Inferior parietal cortex (tissue), 1 donor: ENCODE results near the gene RPL19.

Experiments used
- DNase-seq: peaks from one replicate; pipeline ENCODE4 v3.0.0-alpha.2; 2016; ENCODE audit errors: extremely low spot score

The RPL19 gene

DNA sequence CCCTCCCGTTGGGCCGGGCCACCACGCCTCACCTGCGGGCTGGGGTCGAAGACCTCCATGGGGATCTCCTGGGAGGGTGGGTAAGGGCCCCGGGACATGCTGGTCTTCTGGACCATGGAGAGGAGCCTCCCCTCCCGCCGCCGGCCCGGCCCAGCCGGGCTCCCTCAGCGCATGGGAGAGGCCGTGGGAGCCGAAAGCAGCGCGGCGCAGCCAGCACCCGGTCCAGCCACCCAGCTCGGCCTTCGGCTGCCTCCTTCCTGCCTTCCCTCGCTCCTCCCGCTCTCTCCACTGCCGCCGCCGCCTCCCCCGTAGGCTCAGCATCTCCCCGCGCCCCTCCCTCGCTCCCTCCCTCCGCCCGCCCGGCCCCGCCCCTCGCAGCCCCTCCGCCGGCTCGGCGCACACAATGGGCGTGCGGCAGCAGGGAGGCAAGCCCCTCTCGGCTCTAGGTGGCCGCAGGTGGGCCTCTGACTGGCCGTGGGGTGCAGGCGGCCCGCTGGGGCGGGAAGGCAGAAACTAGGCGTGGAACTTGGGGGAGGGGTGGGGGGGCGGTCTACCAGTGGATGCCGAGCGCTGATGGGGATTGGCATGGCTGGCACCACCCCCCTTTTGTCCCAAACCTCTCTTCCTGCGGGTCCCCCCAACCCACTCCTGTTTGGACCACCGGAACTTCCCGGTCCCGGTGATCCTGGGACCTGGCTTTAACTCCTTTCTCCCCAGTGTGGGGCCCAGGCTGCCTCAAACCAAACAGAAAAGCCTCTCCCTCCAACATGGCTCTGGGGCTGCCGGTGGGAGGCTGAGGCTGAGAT, 2.5 kb upstream of the RPL19 start, which contains the start of gene CACNB1:
CACNB1 (minus strand) TSS at position 290 of the 806 bp plus-strand sequence; CDS start at position 116, 174 bp downstream.
- no peak for DNase-seq

- no peak for DNase-seq
Measured at GRCh38 chr17:39198186-39198566, 1.9 kb upstream of the RPL19 start.

- DNase-seq, result no peak
Measured at GRCh38 chr17:39199820-39200069, 338 bp upstream of the RPL19 start.

DNA sequence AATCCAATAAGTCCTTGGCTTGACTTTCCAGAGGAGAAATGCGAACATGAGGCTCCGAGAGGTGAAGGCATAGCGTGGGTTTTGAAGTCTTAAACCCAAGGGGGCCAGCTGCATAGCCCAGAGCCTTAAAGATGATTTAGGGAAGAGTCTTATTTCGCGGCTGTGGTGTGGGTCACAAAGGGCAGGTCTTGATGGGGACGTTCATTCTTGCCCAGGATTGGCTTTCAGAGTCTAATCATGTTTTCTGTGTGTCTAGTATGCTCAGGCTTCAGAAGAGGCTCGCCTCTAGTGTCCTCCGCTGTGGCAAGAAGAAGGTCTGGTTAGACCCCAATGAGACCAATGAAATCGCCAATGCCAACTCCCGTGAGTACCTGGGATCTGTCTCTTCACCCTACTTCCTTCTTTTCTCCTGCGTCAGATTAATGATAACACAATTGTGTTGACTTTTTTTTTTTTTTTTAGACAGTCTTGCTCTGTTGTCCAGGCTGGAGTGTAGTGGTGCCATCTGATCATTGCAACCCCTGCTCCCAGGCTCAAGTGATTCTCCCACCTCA, 951 bp downstream of the RPL19 start:
- DNase-seq, result no peak

GRCh38 chr17:39204245-39204644, 4.2 kb downstream of the RPL19 start:
- no peak for DNase-seq

- no peak for DNase-seq
Measured at GRCh38 chr17:39205112-39205526, 5.0 kb downstream of the RPL19 start.

- no peak for DNase-seq
Measured at GRCh38 chr17:39208136-39208535, 8.1 kb downstream of the RPL19 start.

- no peak for DNase-seq
Measured at GRCh38 chr17:39208893-39209292, 8.8 kb downstream of the RPL19 start.

DNA sequence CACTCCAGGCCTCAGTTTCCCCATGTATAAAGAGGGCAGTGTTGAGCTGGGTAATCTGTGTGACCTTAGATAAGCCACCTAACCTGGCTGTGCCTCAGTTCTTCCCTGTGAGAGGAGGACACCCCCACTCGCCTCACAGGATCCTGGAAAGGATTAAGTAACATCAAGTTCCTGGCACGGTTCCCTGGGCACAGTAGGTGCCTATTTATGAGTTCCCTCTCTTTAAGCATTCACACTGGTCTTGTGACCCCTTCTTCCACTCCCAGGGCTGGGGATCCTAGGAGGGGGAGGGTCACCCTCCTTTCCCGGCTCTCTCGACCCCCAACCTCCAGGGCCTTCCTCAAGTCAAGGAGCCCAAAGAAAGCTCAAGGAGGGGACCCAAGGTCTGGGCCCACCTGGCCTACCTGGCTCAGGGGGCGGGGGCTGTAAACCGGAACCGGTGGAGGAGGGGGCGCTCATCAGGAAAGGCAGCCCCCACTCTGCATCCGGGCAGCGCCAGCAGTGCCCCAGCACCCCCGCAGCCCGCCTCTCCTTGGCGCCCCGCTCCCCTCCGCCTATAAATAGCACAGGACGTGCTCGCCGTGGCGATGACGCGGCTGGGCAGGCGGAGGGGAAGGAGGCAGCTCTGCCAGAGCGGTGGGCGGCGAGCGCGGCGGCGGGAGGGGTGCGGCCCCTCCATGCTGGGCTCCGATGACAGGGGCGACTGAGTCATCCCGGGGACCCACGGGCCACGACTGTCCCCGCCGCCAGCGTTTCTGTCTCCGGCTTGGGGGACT, 9.4 kb downstream of the RPL19 start:
- no peak for DNase-seq

- DNase-seq, result no peak
Measured at GRCh38 chr17:39210093-39210434, 10.0 kb downstream of the RPL19 start.

DNA sequence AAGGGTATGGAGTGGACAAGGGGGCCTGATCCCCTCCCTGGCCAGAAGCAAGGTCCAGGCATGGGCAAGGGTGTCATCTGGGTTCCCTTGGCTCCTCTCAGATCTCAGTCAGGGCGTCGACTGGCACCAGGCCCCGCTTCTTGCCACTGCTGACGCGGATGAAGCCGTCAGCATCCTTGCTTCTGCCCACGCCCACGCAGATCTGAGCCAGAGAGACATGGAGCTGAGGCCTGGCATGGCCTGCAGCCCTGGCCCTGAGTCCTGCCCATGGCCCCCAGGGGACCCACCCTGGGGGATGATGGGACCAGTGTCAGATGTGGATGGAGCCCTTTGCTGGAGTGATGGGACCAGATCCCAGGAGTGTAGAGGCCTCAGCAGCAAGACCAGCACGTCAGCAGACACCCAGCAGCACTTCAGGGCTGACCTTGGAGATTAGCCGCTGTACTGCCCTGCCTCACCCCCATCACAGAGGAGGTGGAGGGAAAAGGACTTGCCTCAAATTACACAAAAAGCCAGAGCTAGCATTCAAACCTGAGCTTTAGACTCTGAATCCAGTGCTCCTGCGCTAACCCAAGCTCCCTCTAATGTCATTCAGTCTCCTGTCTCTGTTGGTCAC, 12.2 kb downstream of the RPL19 start:
- no peak for DNase-seq

- no peak for DNase-seq
Measured at GRCh38 chr17:39212841-39213480, 12.9 kb downstream of the RPL19 start.

DNA sequence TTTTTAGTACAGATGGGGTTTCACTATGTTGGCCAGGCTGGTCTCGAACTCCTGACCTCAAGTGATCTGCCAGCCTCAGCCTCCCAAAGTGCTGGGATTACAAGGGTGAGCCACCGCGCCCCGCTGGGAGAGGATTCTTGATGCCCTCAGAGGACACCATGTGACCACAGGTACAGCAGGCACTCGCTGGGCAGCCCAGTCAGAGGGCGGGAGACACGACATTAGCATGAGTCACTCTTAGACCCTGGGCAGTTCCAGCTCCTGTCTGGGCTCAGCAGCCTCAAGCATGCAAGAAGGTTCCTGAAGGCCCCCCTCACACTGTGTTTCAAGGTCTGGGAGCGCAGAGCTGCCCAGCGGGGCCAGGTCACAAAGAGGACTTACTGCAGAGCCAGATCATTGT, 13.8 kb downstream of the RPL19 start:
- DNase-seq, result no peak

GRCh38 chr17:39217734-39218369, 17.8 kb downstream of the RPL19 start:
- no peak for DNase-seq

- no peak for DNase-seq
Measured at GRCh38 chr17:39218906-39219305, 18.8 kb downstream of the RPL19 start.

- no peak for DNase-seq
Measured at GRCh38 chr17:39219647-39220154, 19.6 kb downstream of the RPL19 start.

DNA sequence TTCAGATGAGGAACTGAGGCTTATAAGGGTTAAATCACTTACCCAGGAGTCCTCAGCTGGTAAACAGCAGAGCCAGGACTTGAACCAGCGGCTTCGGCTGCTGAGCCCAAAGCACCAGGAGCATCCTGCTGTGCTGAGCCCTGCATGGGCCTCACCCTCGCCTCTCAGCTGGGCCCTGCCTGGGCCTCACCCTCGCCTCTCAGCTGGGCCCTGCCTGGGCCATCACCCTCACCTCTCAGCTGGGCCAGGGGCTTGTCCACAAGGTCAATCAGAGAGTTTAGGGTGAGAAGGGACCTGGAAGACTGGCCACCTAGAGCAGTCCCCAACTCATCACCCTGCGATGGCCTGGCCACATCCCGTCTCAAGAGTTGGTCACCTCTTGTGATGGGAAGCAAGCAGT, 21.5 kb downstream of the RPL19 start:
- DNase-seq, result no peak

- no peak for DNase-seq
Measured at GRCh38 chr17:39222151-39222550, 22.1 kb downstream of the RPL19 start.

GRCh38 chr17:39222866-39223834, 23.1 kb downstream of the RPL19 start:
- no peak for DNase-seq
